Measurements from ENCODE around the gene ANKS1B.

DNA sequence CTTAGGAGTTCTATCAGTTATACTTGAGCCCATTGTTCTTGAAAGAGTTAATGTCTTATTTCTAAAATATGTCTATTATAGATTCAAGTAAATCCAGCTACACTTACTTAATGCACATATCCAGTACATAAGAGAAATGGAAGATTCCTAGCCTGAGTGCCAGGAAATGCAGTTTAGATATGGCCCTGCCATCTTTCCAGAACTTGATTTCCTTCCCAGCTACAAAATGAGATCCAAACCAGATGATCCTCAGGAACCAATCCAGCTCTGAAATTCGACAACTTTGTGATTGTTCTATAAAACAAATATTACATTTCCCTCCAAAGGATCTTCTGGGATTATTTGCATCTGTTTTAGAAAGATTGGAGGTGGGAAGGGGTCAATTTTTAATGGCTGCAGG, 654.5 kb downstream of the ANKS1B start:
- TF ChIP-seq, protein P1, sequence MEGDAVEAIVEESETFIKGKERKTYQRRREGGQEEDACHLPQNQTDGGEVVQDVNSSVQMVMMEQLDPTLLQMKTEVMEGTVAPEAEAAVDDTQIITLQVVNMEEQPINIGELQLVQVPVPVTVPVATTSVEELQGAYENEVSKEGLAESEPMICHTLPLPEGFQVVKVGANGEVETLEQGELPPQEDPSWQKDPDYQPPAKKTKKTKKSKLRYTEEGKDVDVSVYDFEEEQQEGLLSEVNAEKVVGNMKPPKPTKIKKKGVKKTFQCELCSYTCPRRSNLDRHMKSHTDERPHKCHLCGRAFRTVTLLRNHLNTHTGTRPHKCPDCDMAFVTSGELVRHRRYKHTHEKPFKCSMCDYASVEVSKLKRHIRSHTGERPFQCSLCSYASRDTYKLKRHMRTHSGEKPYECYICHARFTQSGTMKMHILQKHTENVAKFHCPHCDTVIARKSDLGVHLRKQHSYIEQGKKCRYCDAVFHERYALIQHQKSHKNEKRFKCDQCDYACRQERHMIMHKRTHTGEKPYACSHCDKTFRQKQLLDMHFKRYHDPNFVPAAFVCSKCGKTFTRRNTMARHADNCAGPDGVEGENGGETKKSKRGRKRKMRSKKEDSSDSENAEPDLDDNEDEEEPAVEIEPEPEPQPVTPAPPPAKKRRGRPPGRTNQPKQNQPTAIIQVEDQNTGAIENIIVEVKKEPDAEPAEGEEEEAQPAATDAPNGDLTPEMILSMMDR (IDR thresholded peaks at IDR 0.05), result no peak
- no peak for TF ChIP-seq POLR2A (IDR thresholded peaks at IDR 0.05)
